WERI-Rb-1 (cell line): ENCODE measurements around the gene EID2B.

ENCODE experiments used
- DNase-seq: peaks from one replicate; pipeline ENCODE4 v3.0.0-alpha.2; 2020
- H3K27ac ChIP-seq: fragments of 250-450 bp; sonication (Bioruptor Pico); 2 replicates; pipeline ENCODE4 v1.5.1; 2020; ENCODE audit warnings: mild to moderate bottlenecking, moderate library complexity
- H3K27me3 ChIP-seq: fragments of 250-450 bp; sonication (Bioruptor Pico); 2 replicates; pipeline ENCODE4 v1.5.1; 2021; ENCODE audit warnings: mild to moderate bottlenecking, low read depth, moderate library complexity; ENCODE audit not compliant: insufficient read depth, severe bottlenecking
- H3K36me3 ChIP-seq: fragments of 250-450 bp; sonication (Bioruptor Pico); 2 replicates; pipeline ENCODE4 v1.5.1; 2020; ENCODE audit warnings: mild to moderate bottlenecking, moderate library complexity
- H3K4me3 ChIP-seq: 2 replicates; pipeline ENCODE4 v1.5.1; 2011; ENCODE audit warnings: low read depth, mild to moderate bottlenecking, control low read depth, low read length
- H3K9me3 ChIP-seq: fragments of 250-450 bp; sonication (Bioruptor Pico); 2 replicates; pipeline ENCODE4 v1.5.1; 2021; ENCODE audit warnings: mild to moderate bottlenecking, moderate library complexity; ENCODE audit not compliant: severe bottlenecking
- TF ChIP-seq, protein P1 (sequence below): IDR thresholded peaks from 2 replicates; pipeline ENCODE4 v1.5.1; 2011; ENCODE audit warnings: low read depth, mild to moderate bottlenecking, control low read depth, inconsistent platforms, low read length

The EID2B gene

DNA sequence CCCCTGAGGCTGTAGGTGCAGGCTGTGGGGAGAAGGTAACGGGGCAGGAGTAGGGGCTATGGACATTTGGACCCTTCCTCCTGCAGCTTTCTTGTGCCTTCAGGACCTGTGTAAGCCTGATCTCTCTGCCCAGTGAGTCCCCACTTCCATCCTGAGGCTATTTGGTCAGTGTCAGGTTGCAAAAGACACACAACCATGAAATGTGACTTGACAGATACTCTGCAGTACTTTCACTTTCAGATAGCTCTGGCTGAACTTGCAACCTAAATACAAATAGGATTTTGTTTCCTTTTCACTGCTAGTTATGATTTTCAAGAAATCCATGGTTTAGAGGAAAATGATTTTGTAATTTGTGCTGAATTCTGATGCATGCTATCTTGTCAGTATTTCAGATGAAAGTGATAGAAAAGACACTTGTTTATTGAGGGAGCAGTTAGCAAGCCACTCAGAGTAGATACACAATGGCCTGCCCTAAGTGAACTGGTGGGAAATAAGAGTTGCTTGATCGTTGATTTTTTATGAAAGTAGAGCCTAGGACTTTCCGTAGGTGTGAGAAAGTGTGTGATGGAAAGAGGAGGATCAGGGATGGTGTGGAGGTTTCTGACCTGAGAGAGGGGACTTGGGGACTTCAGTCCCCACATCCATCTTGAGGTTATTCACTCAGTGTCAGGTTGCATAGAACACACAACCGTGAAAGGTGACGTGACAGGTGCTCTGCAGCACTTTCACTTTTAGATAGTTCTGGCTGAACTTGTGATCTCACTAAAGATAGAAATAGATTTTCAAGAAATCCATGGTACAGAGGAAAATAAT, 25.4 kb upstream of the EID2B start:
- DNase-seq: no peak
- Histone ChIP-seq H3K36me3 (no peaks in the 10 kb centered on the region), H3K27ac (no peak overlapping the region), H3K27me3 (peaks cover 66% of the 10 kb centered on the region), H3K9me3 (no peaks in the 10 kb centered on the region), H3K4me3 (no peak overlapping the region)
- TF ChIP-seq, protein P1, sequence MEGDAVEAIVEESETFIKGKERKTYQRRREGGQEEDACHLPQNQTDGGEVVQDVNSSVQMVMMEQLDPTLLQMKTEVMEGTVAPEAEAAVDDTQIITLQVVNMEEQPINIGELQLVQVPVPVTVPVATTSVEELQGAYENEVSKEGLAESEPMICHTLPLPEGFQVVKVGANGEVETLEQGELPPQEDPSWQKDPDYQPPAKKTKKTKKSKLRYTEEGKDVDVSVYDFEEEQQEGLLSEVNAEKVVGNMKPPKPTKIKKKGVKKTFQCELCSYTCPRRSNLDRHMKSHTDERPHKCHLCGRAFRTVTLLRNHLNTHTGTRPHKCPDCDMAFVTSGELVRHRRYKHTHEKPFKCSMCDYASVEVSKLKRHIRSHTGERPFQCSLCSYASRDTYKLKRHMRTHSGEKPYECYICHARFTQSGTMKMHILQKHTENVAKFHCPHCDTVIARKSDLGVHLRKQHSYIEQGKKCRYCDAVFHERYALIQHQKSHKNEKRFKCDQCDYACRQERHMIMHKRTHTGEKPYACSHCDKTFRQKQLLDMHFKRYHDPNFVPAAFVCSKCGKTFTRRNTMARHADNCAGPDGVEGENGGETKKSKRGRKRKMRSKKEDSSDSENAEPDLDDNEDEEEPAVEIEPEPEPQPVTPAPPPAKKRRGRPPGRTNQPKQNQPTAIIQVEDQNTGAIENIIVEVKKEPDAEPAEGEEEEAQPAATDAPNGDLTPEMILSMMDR: no peak

DNA sequence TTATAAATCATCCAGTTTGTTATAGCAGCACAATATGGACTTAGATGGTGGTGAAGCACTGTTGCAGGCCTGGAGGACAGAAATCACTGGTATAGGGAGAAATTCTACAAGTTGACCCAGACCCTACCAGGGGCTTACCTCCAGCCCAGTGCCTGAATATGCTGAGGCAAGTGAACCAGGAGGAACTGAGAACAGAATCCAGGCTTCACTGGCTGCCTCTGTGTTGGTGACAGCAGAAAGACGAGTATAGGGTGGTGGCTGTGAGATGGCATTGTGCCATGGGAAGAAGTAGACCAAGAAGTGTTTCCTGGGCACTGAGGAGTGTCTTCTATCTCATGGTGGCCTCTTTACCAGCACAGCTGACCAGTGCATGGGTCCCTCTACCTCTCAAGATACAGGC, 23.2 kb upstream of the EID2B start:
- no peaks in the 10 kb centered on the region for H3K9me3 ChIP-seq
- no peaks in the 10 kb centered on the region for H3K36me3 ChIP-seq
- no peak overlapping the region for H3K27ac ChIP-seq
- TF ChIP-seq, protein P1: no peak
- no peak for DNase-seq
- peaks cover 63% of the 10 kb centered on the region for H3K27me3 ChIP-seq
- no peak overlapping the region for H3K4me3 ChIP-seq

DNA sequence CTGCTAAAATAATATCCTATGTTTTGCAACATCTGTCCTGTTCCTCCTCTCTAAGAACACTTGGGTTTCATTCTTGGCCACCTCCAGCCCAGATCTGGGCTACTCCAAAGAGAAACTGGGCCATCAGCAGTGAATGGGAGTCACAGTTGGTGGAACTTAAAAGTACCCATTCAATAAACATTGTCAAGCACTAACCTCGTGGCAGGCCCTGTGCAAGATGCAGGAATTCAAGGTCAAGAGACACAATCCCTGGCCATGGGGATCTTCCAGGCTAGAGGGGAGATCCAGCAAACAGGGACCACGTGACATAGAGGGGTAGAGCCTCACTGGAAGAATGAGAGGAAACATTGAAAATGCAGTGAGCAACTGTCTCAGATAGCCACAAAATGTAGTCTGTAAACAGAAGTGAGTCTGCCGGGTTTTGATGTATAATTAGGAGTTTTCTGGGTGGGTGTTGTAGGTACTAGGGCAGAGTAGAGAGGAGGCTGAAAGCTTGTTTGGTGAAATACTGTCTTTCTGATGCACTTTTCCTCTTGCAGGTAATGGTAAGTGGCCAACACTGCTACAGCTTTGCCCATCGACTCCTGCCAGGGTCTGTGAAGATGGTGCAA, 22.2 kb upstream of the EID2B start:
- no peaks in the 10 kb centered on the region for H3K9me3 ChIP-seq

DNA sequence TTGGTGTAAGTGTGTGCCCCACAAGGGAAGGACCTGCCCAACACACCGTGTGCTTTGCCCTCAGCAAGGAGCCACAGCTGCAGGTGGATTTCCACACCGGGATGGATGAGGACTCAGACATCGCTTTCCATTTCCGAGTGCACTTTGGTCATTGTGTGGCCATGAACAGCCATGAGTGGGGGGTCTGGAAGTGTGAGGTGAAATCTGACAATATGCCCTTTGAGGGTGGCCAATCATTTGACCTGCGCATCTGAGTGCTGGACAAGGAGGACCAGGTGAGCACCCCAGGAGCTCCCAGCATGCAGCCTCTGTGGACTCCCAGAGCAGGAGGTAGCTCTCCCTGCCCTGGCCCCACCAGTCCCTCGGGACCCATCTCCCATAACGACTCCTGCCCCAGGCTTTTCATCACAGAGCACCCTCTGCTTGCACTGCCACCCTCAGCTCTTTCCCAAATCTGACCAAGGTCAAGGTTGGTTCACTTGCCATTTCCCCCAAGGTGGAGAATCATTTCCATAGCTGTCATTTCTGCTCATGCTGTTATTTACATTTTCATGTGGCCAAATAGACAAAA, 20.5 kb upstream of the EID2B start:
- Histone ChIP-seq H3K27ac (no peak overlapping the region), H3K4me3 (no peak overlapping the region), H3K27me3 (peaks cover 52% of the 10 kb centered on the region), H3K9me3 (no peaks in the 10 kb centered on the region), H3K36me3 (no peaks in the 10 kb centered on the region)
- TF ChIP-seq, protein P1: no peak
- DNase-seq: no peak

More for the DNA sequence above, 22.2 kb upstream of the EID2B start:
- Histone ChIP-seq H3K36me3 (no peaks in the 10 kb centered on the region), H3K27me3 (peaks cover 63% of the 10 kb centered on the region), H3K4me3 (no peak overlapping the region), H3K27ac (no peak overlapping the region)
- DNase-seq: no peak
- TF ChIP-seq, protein P1: no peak

GRCh38 chr19:39550197-39550596, 17.5 kb upstream of the EID2B start:
- no peaks in the 10 kb centered on the region for H3K36me3 ChIP-seq
- no peak for DNase-seq
- H3K27ac ChIP-seq: no peak overlapping the region
- TF ChIP-seq, protein P1: no peak
- peaks cover 29% of the 10 kb centered on the region for H3K27me3 ChIP-seq
- H3K9me3 ChIP-seq: no peaks in the 10 kb centered on the region
- no peak overlapping the region for H3K4me3 ChIP-seq
